ACHN (cell line): ENCODE results near the gene SYT9.
"Not testable (repeated sequence)": the region's sequence is repeated elsewhere in the genome, so short reads cannot be mapped to it uniquely, and the experiment has no call there.

Experiments used
- DNase-seq: peaks from one replicate; pipeline ENCODE4 v3.0.0-alpha.2; 2015
- in situ Hi-C: cut with HindIII; loops from 2 replicates; pipeline ENCODE4 v1.10.0; 2017; ENCODE audit warnings: low sequenced_read_pairs, low pct_ligation_motif_present, low pct_unique_long_range_greater_than_20kb

The SYT9 gene

GRCh38 chr11:7319501-7319900 is 67.8 kb downstream of the SYT9 start:
- in situ Hi-C loops: no loop called here
- DNase-seq: no peak

GRCh38 chr11:7320306-7320705 is 68.6 kb downstream of the SYT9 start:
- DNase-seq: no peak
- in situ Hi-C loops: no loop called here

- in situ Hi-C loops: no loop called here
- no peak for DNase-seq
Observed at GRCh38 chr11:7321473-7322450, 70.1 kb downstream of the SYT9 start.

- DNase-seq: no peak
- in situ Hi-C loops: no loop called here
Observed at GRCh38 chr11:7332451-7332850, 80.7 kb downstream of the SYT9 start.

GRCh38 chr11:7332962-7333361 is 81.3 kb downstream of the SYT9 start:
- no peak for DNase-seq
- in situ Hi-C loops: no loop called here

- in situ Hi-C loops, DNase-seq: not testable (repeated sequence)
Observed at GRCh38 chr11:7335442-7335841, 83.7 kb downstream of the SYT9 start.

- no peak for DNase-seq
- in situ Hi-C loops: no loop called here
Observed at GRCh38 chr11:7341551-7341950, 89.8 kb downstream of the SYT9 start.

- in situ Hi-C loops: no loop called here
- no peak for DNase-seq
Observed at GRCh38 chr11:7347611-7348431, 96.1 kb downstream of the SYT9 start.

GRCh38 chr11:7348432-7349304 is 97.0 kb downstream of the SYT9 start:
- DNase-seq: no peak
- in situ Hi-C loops: no loop called here

- no peak for DNase-seq
- in situ Hi-C loops: no loop called here
Observed at GRCh38 chr11:7351228-7351627, 99.5 kb downstream of the SYT9 start.

GRCh38 chr11:7353100-7353499 is 101.4 kb downstream of the SYT9 start:
- in situ Hi-C loops: no loop called here
- peak; percentile 19 for DNase-seq

GRCh38 chr11:7364660-7365059 is 113.0 kb downstream of the SYT9 start:
- DNase-seq: no peak
- in situ Hi-C loops: no loop called here

- in situ Hi-C loops: no loop called here
- DNase-seq: no peak
Observed at GRCh38 chr11:7367803-7368202, 116.1 kb downstream of the SYT9 start.

GRCh38 chr11:7376386-7376785 is 124.7 kb downstream of the SYT9 start:
- in situ Hi-C loops: no loop called here
- DNase-seq: no peak

GRCh38 chr11:7381937-7382336 is 130.2 kb downstream of the SYT9 start:
- no peak for DNase-seq
- in situ Hi-C loops: no loop called here

GRCh38 chr11:7383406-7383805 is 131.7 kb downstream of the SYT9 start:
- in situ Hi-C loops: no loop called here
- no peak for DNase-seq

GRCh38 chr11:7384691-7385090 is 133.0 kb downstream of the SYT9 start:
- DNase-seq: no peak
- in situ Hi-C loops: no loop called here

- in situ Hi-C loops: no loop called here
- DNase-seq: no peak
Observed at GRCh38 chr11:7385532-7385931, 133.8 kb downstream of the SYT9 start.
